Right lobe of liver (tissue), 4 donors: ENCODE results near the gene TOX3.

Experiments used
- POLR2A ChIP-seq: fragments of 450-650 bp; IDR thresholded peaks from one replicate; pipeline ENCODE4 v1.6.1; 2017; ENCODE audit warnings: antibody characterized with exemption, mild to moderate bottlenecking
- TF ChIP-seq, protein P1 (sequence below), 4 donors: fragments of 200-600 bp in 3 of 4; fragments of 450-650 bp in 1 of 4; IDR thresholded peaks; one replicate each; pipeline versions ENCODE4 v1.5.1 to v1.8.0; 2016 to 2022; ENCODE audit warnings: antibody characterized with exemption in 4 of 4, mild to moderate bottlenecking in 2 of 4
- donor health status: DM: no; HTN: no; CAD: no.
- donor health status: DM: no; HTN: no; CAD: no.
- donor health status: DM: no; HTN: yes; CAD: no.

DNA sequence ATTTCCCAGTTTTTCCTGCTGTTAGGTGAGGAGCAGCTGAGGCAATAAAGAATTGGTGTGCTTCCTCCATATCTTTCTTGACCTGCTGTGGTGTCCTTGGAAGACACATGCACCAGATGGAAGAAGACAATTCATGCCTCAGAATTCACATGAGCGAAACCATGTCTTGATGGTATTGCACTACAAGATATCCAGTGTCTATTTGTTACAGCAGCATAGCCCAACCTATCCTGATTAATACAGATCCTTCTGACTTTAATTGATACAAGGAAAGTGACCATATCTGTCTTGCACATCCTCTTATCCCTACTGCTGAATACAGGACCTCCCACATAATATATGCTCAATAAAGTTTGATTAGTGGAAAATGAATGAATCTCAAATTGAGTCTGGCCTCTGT lies 9.1 kb upstream of the TOX3 start:
- TF ChIP-seq, protein P1, sequence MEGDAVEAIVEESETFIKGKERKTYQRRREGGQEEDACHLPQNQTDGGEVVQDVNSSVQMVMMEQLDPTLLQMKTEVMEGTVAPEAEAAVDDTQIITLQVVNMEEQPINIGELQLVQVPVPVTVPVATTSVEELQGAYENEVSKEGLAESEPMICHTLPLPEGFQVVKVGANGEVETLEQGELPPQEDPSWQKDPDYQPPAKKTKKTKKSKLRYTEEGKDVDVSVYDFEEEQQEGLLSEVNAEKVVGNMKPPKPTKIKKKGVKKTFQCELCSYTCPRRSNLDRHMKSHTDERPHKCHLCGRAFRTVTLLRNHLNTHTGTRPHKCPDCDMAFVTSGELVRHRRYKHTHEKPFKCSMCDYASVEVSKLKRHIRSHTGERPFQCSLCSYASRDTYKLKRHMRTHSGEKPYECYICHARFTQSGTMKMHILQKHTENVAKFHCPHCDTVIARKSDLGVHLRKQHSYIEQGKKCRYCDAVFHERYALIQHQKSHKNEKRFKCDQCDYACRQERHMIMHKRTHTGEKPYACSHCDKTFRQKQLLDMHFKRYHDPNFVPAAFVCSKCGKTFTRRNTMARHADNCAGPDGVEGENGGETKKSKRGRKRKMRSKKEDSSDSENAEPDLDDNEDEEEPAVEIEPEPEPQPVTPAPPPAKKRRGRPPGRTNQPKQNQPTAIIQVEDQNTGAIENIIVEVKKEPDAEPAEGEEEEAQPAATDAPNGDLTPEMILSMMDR (IDR thresholded peaks at IDR 0.05), result no peak
- TF ChIP-seq POLR2A, result no peak
